KOPT-K1 (cell line): Measurements from ENCODE around the gene CTNNBL1.
"Not testable (repeated sequence)": the region's sequence is repeated elsewhere in the genome, so short reads cannot be mapped to it uniquely, and the experiment has no call there.

Experiments used
- H3K27ac ChIP-seq: fragments of 200-600 bp; sonication (generic); 2 replicates; pipeline ENCODE4 v1.5.1; 2016; ENCODE audit warnings: antibody characterized with exemption, mild to moderate bottlenecking, low read depth, low read length; ENCODE audit not compliant: poor library complexity, severe bottlenecking
- H3K36me3 ChIP-seq: fragments of 200-600 bp; sonication (generic); 2 replicates; pipeline ENCODE4 v1.5.1; 2017; ENCODE audit warnings: antibody characterized with exemption, mild to moderate bottlenecking, low read length, moderate library complexity; ENCODE audit not compliant: insufficient read depth
- H3K9me3 ChIP-seq: fragments of 200-600 bp; sonication (generic); 2 replicates; pipeline ENCODE4 v1.5.1; 2017; ENCODE audit warnings: antibody characterized with exemption, low read length, mild to moderate bottlenecking; ENCODE audit not compliant: insufficient read depth, poor library complexity, severe bottlenecking

CTNNBL1 gene

GRCh38 chr20:37669773-37670236 is 24.0 kb upstream of the CTNNBL1 start:
- Histone ChIP-seq H3K36me3 (no peaks in the 10 kb centered on the region), H3K27ac (no peak overlapping the region), H3K9me3 (peaks cover 4% of the 10 kb centered on the region)

GRCh38 chr20:37670351-37670791 is 23.5 kb upstream of the CTNNBL1 start:
- Histone ChIP-seq H3K36me3 (no peaks in the 10 kb centered on the region), H3K27ac (no peak overlapping the region), H3K9me3 (no peaks in the 10 kb centered on the region)

- no peaks in the 10 kb centered on the region for H3K36me3 ChIP-seq
- H3K27ac ChIP-seq = no peak overlapping the region
- H3K9me3 ChIP-seq = no peaks in the 10 kb centered on the region
These were observed 21.7 kb upstream of the CTNNBL1 start for GRCh38 chr20:37672143-37672542.

- no peak overlapping the region for H3K27ac ChIP-seq
- H3K36me3 ChIP-seq = no peaks in the 10 kb centered on the region
- no peaks in the 10 kb centered on the region for H3K9me3 ChIP-seq
These were observed 20.4 kb upstream of the CTNNBL1 start for GRCh38 chr20:37673444-37673843.

GRCh38 chr20:37676440-37676839 is 17.4 kb upstream of the CTNNBL1 start:
- no peaks in the 10 kb centered on the region for H3K36me3 ChIP-seq
- H3K9me3 ChIP-seq = no peaks in the 10 kb centered on the region
- no peak overlapping the region for H3K27ac ChIP-seq

DNA sequence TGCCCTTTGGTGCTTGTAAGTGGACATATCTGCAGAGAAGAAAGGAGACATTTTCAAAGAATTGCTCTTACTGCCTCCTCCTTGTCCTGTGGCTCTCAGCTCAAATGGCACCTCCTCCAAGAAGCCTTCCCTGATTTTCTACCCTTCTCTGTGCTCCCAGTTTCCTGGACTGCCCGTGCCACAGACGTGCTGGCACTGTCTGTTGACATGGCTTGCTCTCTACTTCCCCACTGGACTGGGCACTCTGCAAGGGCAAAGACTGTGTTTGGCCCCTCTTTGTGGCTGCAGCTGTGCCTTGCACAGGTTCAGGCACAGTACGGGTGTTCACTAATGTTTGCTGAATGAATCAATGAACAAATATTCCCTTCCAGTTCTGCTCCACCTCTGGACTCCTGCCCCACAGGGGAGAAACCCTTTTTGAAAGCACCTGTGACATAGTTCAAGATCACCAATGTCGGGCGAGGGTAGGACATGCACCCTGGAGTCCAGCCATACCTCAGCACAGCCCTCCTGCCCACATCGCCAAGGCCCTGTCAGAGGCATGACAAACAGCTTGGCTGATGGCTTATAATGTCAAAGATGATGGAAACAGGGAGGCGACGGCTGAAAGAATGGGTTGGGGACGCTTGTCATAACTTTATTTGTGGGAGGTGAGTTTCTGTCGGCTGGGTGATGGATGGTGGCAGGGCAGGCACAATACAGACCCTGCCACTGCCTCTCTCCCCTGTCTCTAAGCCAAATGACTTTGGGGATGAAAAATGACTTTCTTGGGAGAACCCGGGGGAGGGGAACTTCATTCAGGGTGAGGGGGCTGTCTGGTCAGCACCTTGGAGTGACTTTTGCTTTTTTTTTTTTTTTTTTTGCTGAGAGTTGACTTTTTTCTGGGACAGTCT is 15.6 kb upstream of the CTNNBL1 start:
- H3K36me3 ChIP-seq = no peaks in the 10 kb centered on the region
- no peaks in the 10 kb centered on the region for H3K9me3 ChIP-seq
- no peak overlapping the region for H3K27ac ChIP-seq

- H3K27ac ChIP-seq, H3K36me3 ChIP-seq, H3K9me3 ChIP-seq: not testable (repeated sequence)
These were observed 14.1 kb upstream of the CTNNBL1 start for GRCh38 chr20:37679751-37680150.

DNA sequence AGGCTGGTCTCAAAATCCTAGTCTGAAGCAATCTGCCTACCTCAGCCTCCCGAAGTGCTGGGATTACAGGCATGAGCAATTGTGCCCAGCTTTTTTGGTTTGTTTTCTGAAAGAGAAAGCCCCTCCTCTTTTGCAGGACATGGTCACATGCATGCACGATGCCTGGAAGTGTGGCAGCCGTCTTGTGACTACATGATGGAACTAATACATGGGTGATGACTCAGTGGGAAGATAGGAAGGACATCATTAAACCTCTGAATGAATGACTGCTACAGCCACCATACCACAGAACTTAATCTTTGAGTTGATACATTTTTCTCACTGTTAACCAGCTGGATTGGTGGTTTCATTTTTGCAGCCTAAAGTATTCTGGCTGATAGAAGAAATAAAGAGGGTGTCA is 13.4 kb upstream of the CTNNBL1 start:
- H3K9me3 ChIP-seq = no peaks in the 10 kb centered on the region
- no peak overlapping the region for H3K27ac ChIP-seq
- H3K36me3 ChIP-seq = no peaks in the 10 kb centered on the region

DNA sequence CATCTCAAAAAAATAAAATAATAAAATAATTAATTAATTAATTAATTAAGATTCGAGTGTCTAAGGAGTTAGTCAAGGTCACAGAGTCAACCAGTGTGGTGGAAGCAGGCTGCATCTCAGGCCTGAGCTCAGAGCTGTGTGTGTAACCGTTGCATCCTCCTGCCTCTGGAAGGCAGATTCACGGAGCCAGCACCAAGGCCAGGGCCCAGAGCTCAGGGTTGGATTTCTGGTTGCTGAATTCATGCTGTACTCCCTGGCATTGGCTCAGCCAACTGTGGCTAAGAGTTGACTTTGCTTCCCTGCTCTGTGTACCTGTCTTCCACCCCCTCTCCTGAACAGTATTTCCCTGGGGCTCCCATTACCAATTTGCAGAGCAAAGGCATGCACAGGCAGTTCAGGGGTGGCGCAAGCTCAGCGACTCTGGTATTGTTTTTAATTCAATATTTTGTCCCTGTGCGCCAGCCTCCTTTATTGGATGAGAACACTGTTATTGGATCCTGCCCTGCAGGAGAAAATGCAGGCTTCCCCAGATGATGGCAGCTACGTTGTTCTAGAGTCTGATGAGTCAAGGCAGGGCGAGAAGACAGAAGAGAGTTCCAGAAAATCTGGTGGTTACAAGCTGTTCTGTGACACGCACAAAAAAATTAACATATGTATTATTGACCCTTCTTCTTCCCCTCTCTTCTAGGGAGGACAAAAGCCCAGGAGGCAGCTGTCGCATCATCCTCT is 12.3 kb upstream of the CTNNBL1 start:
- Histone ChIP-seq H3K9me3 (no peaks in the 10 kb centered on the region), H3K27ac (no peak overlapping the region), H3K36me3 (no peaks in the 10 kb centered on the region)

DNA sequence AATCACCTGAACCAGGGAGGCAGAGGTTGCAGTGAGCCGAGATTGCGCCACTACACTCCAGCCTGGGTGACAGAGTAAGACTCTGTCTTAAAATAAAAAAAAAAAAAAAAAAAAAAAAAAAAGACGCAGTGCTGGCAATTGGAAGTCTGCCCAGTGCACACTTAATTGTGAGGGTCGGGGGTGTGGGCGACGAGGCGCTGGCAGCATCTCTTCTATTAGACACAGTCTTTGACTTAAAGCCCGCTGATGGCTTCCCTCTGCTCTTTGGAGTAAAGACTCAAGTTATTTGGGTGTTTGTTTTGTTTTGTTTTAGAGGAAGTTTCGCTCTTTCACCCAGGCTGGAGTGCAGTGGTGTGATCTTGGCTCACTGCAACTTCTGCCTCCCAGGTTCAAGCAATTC is 10.7 kb upstream of the CTNNBL1 start:
- H3K27ac ChIP-seq, H3K36me3 ChIP-seq, H3K9me3 ChIP-seq: not testable (repeated sequence)

DNA sequence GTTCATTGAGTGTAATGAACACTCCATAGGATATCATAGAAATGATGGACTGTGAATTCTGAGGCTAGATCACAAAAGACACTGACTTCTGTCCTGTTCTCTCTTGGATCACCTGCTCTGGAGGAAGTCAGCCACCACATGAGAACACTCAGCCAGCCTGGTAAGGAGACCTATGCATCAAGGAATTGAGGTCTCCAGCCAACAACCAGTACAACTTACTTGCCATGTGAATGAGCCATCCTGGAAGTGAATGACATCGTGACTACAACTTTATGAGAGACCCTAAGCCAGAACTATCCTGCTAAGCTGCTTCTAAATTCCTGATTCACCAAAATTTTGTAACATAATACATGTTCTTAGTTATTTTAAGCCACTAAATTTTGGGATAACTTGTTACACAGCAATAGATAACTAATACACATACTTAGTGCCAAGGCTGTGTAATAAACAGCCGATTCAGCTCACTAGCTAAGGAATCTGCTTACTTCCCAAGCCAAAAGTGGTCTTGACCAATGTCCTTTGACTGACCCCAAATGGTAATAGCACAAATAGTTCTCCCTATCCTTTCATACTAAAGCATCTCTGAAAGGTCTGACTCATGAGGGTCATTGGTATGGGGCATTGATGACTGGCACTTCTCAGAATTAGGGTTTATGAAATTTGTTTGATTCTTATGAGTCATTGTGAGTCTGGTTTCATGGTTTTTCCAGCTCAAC is 6.9 kb upstream of the CTNNBL1 start:
- Histone ChIP-seq H3K27ac (no peak overlapping the region), H3K9me3 (no peaks in the 10 kb centered on the region), H3K36me3 (no peaks in the 10 kb centered on the region)

DNA sequence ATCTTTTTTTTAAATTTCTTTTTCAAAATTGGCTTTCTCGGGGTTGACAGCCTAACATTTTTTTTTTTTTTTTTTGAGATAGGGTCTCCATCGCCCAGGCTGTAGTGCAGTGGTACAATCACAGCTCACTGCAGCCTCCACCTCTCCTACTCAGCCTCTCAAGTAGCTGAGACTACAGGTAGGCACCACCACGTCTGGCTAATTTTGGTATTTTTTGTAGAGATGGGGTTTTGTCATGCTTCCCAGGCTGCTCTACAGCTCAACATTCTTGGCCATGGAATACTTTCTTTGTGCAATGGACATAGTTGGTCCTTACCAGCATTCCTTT is 6.4 kb upstream of the CTNNBL1 start:
- H3K36me3 ChIP-seq = no peaks in the 10 kb centered on the region
- no peaks in the 10 kb centered on the region for H3K9me3 ChIP-seq
- H3K27ac ChIP-seq = no peak overlapping the region

DNA sequence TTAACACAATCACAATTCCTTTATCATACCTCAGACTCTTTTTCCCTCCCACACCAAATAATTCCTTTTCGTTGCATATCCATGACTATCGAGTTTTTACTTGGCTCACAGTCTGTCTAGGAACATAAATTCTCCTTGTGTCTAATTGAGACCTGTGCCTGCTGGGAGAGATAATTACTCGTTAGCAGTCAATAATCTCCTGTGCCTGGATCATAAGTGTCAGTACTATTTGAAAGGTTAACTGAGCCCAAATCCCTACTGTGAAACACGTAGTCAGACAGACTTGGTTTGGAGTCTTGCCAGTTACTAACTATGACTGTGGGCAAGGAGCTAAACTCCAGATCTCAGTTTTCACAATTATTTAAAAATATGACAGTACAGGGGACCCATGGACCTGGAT is 5.7 kb upstream of the CTNNBL1 start:
- Histone ChIP-seq H3K36me3 (no peaks in the 10 kb centered on the region), H3K9me3 (no peaks in the 10 kb centered on the region), H3K27ac (no peak overlapping the region)

DNA sequence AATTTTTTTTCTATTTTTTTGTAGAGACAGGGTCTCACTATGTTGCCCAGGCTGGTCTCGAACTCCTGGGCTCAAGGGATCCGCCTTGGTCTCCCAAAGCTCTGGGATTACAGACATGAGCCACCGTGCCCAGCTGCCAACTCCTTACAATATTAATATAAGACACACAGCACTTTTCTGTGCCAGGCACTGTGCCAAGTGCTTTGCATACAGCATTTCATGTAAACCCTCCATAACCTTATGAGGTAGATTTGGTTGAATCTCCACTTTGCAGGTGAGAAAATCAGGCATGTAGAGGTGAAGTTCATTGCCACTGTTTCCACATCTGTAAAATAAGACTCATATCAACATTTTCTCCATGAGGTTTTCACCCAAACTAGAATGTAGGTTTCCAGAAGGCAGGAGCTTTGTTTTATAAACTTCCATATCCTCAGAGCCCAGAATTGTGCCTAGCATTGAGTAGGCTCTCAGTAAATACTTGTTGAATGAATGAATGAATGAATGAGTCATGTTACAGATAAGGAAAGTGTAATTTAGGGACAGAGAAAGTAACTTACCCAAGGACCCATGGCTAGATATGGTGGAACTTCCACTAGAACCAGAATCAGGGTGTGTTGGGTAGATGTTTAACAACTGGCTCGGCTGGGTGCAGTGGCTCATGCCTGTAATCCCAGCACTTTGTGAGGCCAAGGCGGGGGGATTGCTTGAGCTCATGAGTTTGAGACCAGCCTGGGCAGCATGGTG is 3.0 kb upstream of the CTNNBL1 start:
- H3K36me3 ChIP-seq = no peaks in the 10 kb centered on the region
- H3K9me3 ChIP-seq = no peaks in the 10 kb centered on the region
- H3K27ac ChIP-seq = no peak overlapping the region
